ENCODE results near the gene ACMSD.
"Not testable (repeated sequence)": the region's sequence is repeated elsewhere in the genome, so short reads cannot be mapped to it uniquely, and the experiment has no call there.

ACMSD gene

DNA sequence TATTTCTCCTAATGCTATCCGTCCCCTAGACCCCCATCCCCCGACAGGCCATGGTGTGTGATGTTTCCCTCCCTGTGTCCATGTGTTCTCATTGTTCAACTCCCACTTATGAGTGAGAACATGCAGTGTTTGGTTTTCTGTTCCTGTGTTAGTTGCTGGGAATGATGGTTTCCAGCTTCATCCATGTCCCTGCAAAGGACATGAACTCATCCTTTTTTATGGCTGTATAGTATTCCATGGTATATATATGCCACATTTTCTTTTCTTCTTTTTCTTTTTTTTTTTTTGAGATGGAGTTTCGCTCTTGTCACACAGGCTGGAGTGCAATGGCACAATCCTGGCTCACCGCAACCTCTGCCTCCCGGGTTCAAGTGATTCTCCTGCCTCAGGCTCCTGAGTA lies 9.2 kb downstream of the ACMSD start:
- not testable (repeated sequence) for DNase-seq (ENCODE audit: low read depth, low spot score)

DNA sequence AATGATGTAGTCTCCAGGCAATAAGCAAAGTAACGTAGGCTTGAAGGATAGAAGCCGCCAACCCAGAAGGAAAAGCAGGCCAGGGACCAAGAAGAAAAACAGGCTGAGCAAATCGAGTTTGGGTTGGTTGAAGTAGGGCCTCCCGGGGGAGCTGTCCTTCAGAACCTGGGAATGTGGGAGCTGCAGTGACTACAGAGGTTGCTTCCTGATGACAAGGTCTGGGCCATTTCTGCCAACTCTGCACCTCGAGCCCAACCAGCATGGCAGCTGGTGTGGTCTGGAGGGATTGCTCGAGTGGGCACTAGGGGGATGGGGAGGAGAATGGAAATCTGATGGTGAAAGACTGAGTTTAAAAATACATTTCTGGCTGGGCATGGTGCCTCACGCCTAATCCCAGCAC lies 14.1 kb downstream of the ACMSD start:
- peak; percentile 20 for DNase-seq (ENCODE audit: low read depth, low spot score)

DNA sequence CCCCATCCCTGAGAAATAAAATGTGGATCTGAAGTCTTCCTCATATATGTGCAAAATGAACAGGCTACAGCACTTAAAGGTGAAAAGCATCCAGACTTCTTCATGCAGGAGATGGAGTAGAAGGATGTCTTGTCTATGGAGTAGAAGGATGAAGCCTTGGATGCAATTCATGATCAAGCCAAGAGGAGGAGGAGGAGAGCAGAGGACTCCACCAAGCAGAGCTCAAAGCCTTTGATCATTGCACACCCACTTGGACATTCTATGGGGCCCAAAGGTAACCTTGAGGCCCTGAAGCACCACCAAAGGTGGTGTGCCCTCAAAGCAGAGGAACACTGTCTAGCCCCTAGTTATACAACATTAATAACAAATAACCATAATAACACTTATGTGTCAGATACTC lies 17.3 kb downstream of the ACMSD start:
- DNase-seq (ENCODE audit: low read depth, low spot score) = no peak

DNA sequence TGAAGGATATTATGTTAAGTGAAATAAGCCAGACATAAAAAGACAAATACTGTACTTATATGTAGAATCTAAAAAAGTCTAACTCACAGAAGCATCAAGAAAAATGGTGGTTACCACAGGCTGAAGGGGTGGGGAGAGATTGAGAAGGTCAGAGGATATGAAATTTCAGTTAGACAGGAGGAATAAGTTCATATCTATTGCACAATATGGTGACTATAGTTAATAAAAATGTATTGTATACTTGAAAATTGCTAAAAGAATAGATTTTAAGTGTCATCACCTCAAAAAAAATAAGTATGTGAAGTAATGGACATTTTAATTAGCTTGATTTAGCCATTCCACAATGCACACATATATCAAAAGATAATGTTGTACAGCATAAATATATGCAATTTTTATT lies 19.8 kb downstream of the ACMSD start:
- no peak for DNase-seq (ENCODE audit: low read depth, low spot score)

DNA sequence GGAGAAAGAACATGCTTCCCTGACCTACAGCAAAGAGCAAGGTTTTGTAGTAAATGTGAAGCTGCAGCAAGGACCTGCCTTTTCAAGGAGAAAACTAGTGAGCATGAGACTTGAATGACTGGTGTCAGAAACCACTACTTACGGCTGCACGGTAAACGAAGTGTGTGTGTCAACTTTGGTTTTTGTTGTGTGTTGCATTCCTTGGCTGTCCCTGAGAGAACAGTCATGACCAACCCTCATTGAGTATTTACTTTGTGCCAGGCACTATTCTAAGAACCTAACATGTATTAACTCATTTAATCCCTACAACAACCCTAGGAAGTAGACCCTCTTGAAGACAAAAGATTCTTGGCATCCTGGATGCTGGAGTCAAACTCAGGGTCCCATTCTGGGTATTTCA lies 22.8 kb downstream of the ACMSD start:
- no peak for DNase-seq (ENCODE audit: low read depth, low spot score)

DNA sequence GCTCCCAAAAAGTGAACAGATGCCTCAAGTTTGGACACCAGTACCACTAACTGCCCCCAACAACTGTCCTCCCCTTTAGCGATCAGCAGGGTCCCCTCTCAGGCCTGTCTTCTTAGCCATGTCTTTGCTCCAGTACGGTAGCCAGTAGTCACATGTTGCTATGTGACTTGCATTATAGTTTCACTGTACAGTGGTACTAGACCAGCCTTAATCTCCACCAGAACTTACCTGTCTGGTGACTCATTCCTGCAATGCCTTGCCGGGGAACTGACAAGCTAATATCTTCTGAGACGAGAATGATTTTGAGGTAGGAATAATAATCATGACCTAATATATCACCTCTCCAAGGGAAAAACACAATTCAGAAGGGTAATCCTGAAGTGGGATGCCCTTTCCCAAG lies 23.7 kb downstream of the ACMSD start:
- no peak for DNase-seq (ENCODE audit: low read depth, low spot score)

DNA sequence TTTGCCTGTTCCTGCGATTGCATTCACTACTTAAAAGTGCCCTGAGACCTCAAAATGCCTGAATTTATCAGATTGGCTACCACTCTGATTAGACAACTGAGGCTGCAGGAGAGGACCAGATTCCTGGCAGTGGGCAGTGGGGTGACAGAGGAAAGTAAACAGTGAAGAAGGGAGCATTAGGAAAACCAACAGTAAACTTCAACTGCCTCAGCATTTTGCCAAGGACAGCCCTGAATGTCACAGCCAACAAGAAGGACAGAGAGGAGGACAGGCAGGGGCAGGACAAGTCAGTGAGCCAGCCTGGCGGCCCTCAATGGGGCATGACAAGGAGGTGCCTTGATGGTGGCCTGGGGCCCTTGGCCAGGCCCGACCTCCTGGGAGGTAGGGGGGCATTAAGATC lies 24.3 kb downstream of the ACMSD start:
- no peak for DNase-seq (ENCODE audit: low read depth, low spot score)

DNA sequence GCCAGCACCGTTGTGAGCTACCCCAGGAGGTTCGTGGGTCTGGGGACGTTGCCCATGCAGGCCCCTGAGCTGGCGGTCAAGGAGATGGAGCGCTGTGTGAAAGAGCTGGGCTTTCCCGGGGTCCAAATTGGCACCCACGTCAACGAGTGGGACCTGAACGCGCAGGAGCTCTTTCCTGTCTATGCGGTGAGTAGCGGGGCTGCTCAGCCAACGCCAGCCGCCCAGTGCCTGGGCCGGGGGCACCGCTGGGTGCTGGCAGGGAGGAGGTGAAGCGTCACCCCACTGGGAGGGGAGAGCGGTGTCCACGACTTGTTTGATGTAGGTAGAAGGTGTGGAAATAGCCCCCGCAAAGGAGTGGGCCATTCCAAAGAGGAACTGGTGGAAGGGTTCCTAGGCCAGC lies 25.0 kb downstream of the ACMSD start:
- DNase-seq (ENCODE audit: low read depth, low spot score) = no peak

DNA sequence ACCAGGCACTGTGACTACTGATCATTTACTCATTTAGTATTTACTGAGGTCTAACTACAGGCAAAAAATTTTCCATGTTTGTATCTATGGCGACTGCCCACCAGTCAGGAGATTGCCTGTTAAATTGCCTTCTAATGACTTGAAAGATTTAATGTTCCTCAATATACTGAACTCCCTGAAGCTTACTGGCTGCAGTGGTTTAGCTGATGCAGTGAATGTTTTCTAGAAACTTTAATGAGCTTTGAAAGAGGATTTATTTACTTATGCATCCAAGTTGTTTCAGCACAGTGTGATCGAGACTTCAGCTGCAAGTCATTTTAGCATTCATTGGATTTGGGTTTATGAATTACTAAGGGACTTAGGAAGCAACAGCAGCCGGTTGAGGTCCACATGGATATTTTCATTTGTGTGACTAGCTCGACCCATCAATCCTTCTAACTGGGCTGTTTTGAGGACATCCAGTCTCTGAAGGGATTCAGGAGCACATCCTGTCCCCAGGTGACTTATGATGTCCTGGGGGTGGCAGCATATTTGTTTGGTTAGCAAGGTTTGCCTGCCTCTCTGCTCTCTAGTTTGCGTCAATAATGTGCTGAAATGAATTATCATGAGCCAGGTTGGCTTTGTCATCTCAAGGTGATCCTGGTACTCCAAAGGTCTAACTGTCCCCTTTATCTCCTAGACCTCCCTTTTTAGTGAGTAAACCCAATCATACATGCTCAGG lies 26.8 kb downstream of the ACMSD start:
- no peak for DNase-seq (ENCODE audit: low read depth, low spot score)

DNA sequence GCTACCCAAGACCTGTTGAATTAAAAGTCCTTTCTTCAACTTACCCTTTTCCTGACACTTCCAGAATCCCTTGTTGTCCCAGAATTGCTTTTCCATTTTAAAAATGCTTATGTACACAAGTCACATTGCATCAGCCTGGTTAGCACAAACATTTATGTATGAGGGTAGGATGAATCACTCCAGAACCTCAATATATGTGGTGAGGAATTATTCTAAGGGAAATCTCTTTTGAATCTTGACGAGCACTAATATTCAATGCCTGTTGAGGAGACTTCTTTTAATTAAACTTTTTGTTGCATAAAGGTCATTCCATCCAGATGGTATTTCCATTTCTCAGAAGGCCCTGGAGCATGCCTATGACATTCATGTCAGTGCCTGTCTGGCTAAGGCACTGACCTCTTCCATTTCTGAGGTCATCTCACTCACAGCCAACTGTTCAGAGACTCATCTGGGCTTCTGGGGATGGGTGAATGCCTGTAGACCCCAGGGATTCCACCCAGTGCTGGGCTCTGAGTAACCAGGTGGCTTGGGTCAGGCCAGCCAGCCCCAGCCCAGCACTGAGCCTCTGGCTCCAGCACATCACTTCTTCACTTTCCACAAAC lies 28.2 kb downstream of the ACMSD start:
- no peak for DNase-seq (ENCODE audit: low read depth, low spot score)

DNA sequence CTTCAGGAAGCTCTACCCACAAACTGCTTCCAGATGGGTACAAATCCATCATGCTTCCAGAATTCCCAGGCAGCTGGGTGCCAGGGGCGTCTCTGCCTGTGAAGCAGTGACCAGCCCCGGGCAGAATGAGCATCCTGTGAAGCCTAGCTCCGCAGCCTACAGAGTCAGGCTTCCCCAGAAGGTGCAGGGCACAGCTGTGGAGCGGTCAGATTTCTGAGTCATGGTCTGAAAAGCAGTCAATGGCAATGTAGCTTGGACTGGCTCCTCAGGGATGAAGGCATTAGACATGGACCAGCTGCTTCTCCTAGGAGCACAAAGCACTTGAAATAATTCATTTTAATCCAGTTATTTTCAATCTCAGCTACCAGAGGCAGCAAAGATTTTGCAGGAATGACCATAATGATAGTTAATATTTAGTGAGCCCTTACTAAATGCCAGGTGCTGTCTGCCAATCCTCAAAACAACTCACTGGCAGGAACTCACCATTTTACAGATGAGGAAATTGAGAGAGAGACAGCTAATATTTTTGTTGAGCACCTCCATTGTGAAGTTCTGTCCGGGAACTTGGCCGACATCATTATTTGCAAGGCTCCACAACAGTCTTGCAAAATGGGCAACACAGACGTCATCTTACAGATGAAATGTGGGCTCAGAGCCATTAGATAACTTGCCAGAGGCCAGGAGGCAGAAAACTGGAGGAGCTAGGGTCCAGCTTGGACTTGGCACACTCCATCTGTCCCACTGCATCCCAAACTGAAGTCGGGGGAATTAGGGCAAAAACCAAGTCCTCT lies 31.7 kb downstream of the ACMSD start:
- DNase-seq (ENCODE audit: low read depth, low spot score) = no peak

DNA sequence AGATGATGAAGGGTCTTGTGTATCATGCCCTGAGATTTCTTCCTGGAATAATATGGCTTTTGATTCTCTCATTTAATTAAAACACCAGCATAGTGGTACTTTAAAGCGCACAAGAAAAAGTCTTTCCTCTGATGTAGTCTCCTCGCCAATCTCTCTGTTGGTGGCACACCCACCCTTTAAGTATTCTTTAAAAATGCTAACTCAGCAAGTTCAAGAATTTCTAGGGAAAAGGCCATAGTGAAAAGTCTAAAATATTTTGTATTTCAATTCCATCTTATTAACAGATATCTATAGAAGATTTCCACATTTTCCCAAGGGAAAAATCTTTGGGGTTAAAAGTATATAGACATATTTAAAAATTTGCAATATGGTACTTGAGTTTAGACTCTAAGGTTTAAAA lies 34.7 kb downstream of the ACMSD start:
- DNase-seq (ENCODE audit: low read depth, low spot score) = no peak

DNA sequence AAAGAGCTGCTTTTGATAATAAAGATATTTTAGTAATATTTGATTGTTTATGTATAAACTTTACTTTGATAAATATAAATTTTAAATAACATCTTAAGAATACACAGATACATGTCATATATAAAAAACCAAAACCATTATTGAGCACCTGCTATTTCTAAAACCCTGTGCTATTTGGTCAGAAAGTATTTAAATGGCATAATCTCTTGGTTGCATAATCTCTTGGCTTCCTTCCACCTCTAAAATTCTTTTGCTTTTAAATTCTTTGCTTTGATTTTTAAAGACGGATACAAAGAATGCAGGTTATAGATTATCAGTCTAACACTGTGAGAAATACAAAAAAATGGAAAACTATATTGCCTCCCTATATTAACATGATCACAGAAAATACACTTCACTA lies 36.9 kb downstream of the ACMSD start:
- DNase-seq (ENCODE audit: low read depth, low spot score) = no peak

DNA sequence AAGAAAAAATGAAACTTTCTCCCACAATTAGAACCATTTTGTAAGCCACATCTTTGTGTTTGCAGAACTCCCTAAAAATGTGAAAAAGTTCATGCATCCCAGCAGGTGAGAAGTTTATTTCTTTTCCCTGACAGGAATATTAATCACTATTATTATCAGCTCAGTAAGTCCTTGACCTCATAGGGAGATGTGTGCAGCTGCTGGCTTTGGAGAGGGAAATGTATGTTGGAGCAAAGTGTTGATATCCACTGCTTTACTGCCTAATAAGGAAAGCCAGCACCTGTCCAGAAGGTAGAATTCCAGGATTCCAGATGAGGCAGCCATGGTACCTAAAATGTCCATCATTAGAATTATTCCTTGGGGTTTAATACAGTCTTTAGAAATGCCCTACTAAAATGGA lies 44.4 kb downstream of the ACMSD start:
- DNase-seq (ENCODE audit: low read depth, low spot score) = no peak

DNA sequence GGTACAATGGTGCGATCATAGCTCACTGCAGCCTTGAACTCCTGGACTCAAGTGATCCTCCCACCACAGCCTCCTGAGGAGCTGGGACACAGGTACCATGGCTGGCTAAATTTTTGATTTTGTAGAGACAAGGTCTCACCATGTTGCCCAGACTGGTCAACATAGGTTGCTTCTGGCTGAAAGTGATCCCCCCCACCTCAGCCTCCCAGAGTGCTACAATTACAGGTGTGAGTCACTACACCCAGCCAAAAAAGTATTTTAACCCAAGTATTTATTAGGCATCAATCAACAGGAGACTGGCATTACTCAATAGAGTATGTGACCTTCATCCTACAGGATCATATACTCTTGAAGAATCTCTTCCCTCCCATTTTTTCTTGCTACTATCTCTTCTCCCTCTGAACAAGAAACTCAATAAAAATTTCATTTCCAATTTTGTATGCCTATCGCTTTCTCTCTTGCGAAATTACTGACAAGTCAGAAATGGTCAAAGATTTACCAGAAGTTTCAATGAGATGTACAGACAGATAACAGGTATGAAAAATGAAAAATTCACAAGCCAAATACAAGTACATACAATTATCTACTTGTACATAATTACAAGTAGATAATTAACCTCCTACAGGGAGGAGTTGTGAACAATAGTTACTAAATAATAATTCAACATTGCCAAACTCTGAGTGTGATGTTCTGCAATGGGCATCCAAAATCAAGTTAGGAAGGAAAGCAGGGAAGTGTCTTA lies 45.3 kb downstream of the ACMSD start:
- no peak for DNase-seq (ENCODE audit: low read depth, low spot score)

DNA sequence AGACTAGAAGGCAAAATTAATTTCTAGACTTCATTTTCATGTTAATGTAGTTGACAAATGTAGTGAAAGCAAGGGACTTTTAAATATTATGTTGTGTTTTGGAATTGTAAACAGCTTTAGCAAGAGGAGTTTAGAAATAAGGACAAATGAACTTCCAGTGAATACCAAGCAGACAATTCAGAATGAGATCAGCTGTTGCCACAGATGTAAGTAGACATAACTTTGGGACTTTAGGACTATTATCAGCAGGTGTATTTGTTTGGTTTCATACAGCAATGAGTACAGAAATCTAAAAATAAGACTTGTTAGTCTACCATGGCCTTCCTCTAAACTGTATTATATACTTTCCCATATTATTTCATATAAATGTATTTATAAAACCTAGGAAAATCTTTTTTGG lies 46.0 kb downstream of the ACMSD start:
- DNase-seq (ENCODE audit: low read depth, low spot score) = no peak

DNA sequence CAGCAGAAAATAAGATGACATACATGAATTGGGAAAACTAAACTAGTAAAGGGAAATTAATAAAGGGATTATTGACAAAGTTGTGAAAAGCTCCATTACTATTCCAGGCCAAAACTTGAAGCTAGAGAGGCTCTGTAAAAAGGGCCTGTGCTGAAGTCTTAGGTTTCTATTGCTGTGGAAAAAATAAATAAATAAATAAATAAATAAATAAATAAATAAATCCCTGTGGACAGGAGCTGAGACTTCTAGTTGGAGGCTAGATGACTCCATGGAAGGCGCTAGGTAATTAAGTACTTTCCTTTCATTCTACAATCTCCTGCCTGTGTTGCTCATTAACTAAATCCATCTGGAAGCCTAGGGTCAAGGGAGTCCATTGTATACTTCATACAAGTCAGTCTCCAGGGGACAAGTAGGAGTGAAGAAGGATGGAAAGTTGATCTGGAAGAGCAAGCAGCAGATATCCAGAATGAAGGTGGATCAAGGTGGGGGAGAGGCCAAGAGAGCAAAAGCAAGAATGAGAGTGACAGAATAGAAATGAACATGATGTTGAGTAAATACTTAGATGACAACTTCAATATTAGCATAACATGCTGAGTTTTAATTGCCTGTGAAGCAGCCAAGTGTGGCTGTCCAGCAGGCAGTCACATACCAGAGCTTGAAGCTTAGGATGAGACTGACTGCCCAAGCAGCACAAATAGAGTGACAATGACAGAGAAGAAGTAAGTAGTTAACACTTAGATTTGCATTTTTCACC lies 54.0 kb downstream of the ACMSD start:
- no peak for DNase-seq (ENCODE audit: low read depth, low spot score)

DNA sequence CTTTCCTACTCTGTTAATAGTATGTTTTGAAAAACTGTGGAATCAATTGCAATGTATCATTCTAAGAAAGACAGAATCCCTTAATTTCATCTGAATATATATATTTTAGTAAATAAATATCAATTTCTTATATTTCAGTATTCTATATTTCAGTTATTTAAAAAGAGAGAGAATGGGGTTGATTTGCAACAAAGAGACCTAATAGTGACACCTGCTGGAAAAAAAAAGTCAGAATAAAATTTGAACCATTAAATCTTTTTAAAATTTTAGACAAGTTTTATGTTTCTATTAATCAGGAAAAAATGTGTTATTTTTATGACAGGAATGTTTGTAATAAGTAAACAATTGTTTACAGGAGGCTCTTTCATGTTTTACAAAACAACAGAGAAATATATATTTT lies 59.5 kb downstream of the ACMSD start:
- no peak for DNase-seq (ENCODE audit: low read depth, low spot score)

DNA sequence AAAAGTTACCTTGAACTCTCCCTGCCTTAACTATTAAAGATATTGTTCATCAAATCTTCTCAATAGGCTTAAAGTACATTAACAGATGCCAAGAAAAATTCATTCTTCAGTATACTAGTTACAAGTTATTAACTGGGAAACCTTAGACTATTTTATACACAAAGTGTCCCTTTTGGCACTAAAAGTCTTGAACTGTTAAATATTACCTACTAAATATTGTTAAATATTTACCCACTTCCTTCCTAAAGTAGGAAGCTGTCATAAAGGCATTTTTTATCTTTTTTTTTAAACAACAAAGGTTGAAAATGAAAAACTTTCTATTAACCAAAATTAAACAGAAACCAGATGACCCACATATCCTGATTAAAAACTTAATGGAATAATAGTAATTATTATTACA lies 60.8 kb downstream of the ACMSD start:
- DNase-seq (ENCODE audit: low read depth, low spot score) = no peak

DNA sequence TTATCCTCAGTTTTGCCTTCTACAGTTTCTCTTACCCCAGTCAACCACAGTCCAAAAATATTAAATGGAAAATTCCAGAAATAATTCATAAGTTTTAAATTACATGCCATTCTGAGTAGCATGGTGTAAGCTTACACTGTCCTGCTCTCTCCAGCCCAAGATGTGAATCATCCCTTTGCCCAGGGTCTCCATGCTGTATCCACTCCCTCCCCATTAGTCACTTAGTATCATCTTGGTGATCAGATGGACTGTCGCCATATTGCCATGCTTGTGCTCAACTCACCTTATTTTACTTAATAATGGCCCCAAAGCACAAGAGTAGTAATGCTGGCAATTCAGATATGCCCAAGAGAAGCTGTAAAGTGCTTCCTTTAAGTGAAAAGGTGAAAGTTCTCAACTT lies 61.7 kb downstream of the ACMSD start:
- no peak for DNase-seq (ENCODE audit: low read depth, low spot score)

DNA sequence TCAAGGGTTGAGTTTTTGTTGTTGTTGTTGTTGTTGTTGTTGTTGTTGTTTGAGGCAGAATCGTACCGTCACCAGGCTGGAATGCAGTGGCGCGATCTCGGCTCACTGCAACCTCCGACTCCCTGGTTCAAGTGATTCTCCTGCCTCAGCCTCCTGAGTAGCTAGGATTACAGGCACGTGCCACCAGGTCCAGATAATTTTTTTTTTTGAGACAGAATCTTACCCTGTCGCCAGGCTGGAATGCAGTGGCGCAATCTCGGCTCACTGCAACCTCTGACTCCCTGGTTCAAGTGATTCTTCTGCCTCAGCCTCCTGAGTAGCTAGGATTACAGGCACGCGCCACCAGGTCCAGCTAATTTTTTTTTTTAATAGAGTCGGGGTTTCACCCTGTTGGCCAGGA lies 65.3 kb downstream of the ACMSD start:
- not testable (repeated sequence) for DNase-seq (ENCODE audit: low read depth, low spot score)

DNA sequence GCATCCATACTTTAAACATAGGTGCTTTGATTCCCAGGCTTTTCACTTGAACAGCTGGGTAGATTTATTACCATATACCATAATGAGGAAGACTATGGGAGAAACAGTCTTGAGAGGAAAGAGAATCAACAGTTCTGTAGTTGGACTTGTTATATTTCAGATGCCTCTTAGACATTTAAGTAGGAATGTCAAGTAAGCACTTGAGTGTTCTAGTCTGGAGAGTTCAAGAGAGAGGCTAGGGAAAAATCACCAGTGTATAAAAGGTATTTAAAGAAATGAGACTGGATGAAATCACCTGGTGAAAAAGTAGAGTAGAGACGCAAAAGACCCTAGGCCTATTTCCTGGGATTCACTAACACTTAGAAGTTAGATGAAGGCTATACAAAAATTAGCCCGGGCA lies 66.8 kb downstream of the ACMSD start:
- no peak for DNase-seq (ENCODE audit: low read depth, low spot score)

Data from iPS DF 19.7 (cell line).